Measurements from ENCODE around the gene UPK1B.

GRCh38 chr3:119184796-119185570 is 11.6 kb downstream of the UPK1B start:
- no peak for TF ChIP-seq CTCF (tag by site-specific recombination; IDR thresholded peaks at IDR 0.05)
- no peak for TF ChIP-seq FEZF1 (tag by site-specific recombination; IDR thresholded peaks at IDR 0.05)
- TF ChIP-seq ZNF423 (tag by site-specific recombination; IDR thresholded peaks at IDR 0.05): no peak
- TF ChIP-seq ZFP41 (tag by site-specific recombination; IDR thresholded peaks at IDR 0.05; ENCODE audit: borderline replicate concordance): no peak
- no peak for TF ChIP-seq ZNF585B (tag by site-specific recombination; IDR thresholded peaks at IDR 0.05)
- TF ChIP-seq ZSCAN30 (tag by site-specific recombination; IDR thresholded peaks at IDR 0.05): no peak
- TF ChIP-seq ZNF146 (tag by site-specific recombination; IDR thresholded peaks at IDR 0.05): no peak
- no peak for TF ChIP-seq ZNF114 (tag by site-specific recombination; IDR thresholded peaks at IDR 0.05)
- no peak for TF ChIP-seq BCL11A (tag by site-specific recombination; IDR thresholded peaks at IDR 0.05; ENCODE audit: low read depth)
- no peak for TF ChIP-seq ZBTB11 (tag by site-specific recombination; conservative IDR thresholded peaks at IDR 0.05; ENCODE audit: low read depth)
- no peak for TF ChIP-seq ZSCAN18 (tag by site-specific recombination; IDR thresholded peaks at IDR 0.05)
